HG03442 (cell line): Measurements from ENCODE around the gene AKR1B1.

ENCODE experiments used
- ATAC-seq: cut with Tn5 transposase; IDR thresholded peaks from one replicate; pipeline ENCODE4 v1.9.1; 2021; ENCODE audit warnings: mild to moderate bottlenecking, moderate library complexity; ENCODE audit not compliant: unreplicated experiment

AKR1B1 gene

GRCh38 chr7:134420424-134421125 lies 38.3 kb downstream of the AKR1B1 start:
- no peak for ATAC-seq

GRCh38 chr7:134419875-134420274 lies 39.0 kb downstream of the AKR1B1 start:
- no peak for ATAC-seq

- ATAC-seq, result no peak
These were observed 39.8 kb downstream of the AKR1B1 start for GRCh38 chr7:134419085-134419484.

GRCh38 chr7:134415700-134416099 lies 43.2 kb downstream of the AKR1B1 start:
- ATAC-seq, result no peak

- no peak for ATAC-seq
These were observed 44.8 kb downstream of the AKR1B1 start for GRCh38 chr7:134414109-134414508.

GRCh38 chr7:134407311-134407710 lies 51.6 kb downstream of the AKR1B1 start:
- ATAC-seq, result no peak

GRCh38 chr7:134406431-134406830 lies 52.5 kb downstream of the AKR1B1 start:
- no peak for ATAC-seq

GRCh38 chr7:134405299-134405698 lies 53.6 kb downstream of the AKR1B1 start:
- ATAC-seq, result no peak

- no peak for ATAC-seq
These were observed 55.8 kb downstream of the AKR1B1 start for GRCh38 chr7:134403062-134403461.

- ATAC-seq, result no peak
These were observed 58.0 kb downstream of the AKR1B1 start for GRCh38 chr7:134400859-134401258.

- no peak for ATAC-seq
These were observed 62.9 kb downstream of the AKR1B1 start for GRCh38 chr7:134396031-134396430.

- ATAC-seq, result no peak
These were observed 63.3 kb downstream of the AKR1B1 start for GRCh38 chr7:134395604-134396003.

- no peak for ATAC-seq
These were observed 64.8 kb downstream of the AKR1B1 start for GRCh38 chr7:134394056-134394455.
